SK-N-SH (cell line): Measurements from ENCODE around the gene CDC45.

Experiments
- TAF1 ChIP-seq: IDR thresholded peaks from 2 replicates; pipeline ENCODE4 v1.6.1; 2012; ENCODE audit warnings: low read depth, mild to moderate bottlenecking, low read length, moderate library complexity, borderline replicate concordance
- TCF12 ChIP-seq: IDR thresholded peaks from 2 replicates; pipeline ENCODE4 v1.4.0; 2012
- TF ChIP-seq, protein P1 (sequence below): fragments of 200-600 bp; sonication (generic); IDR thresholded peaks from 2 replicates; pipeline ENCODE4 v1.6.1; 2017; ENCODE audit warnings: antibody characterized with exemption, mild to moderate bottlenecking, moderate library complexity

DNA sequence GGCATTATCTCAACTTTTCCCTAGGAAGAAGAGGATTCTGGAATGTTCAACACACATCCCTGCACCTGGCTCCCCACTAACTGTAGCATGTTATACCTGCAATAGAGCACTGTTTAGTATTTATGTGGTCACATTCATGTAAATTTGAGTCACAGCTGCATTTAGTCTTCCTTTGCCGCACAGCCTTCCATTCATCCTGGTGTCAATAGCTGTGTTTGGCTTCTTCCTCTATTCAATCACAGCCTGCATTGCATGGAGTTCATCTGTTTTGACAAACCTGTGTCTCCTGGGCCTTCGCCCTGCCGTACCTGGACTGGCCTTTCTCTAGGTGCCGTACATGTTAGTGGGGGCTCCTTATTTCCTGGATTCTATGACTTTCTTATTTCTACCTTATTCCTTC, 28.1 kb upstream of the CDC45 start:
- TF ChIP-seq, protein P1, sequence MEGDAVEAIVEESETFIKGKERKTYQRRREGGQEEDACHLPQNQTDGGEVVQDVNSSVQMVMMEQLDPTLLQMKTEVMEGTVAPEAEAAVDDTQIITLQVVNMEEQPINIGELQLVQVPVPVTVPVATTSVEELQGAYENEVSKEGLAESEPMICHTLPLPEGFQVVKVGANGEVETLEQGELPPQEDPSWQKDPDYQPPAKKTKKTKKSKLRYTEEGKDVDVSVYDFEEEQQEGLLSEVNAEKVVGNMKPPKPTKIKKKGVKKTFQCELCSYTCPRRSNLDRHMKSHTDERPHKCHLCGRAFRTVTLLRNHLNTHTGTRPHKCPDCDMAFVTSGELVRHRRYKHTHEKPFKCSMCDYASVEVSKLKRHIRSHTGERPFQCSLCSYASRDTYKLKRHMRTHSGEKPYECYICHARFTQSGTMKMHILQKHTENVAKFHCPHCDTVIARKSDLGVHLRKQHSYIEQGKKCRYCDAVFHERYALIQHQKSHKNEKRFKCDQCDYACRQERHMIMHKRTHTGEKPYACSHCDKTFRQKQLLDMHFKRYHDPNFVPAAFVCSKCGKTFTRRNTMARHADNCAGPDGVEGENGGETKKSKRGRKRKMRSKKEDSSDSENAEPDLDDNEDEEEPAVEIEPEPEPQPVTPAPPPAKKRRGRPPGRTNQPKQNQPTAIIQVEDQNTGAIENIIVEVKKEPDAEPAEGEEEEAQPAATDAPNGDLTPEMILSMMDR: no peak
- TF ChIP-seq TCF12 (no peak), TAF1 (no peak)
